HG03571 (cell line): Measurements from ENCODE around the gene KCNN1.
A peak's percentile ranks its signal among the peaks of the same experiment; 100 is the strongest.
"Not testable (repeated sequence)": the region's sequence is repeated elsewhere in the genome, so short reads cannot be mapped to it uniquely, and the experiment has no call there.

Source experiments
- ATAC-seq: cut with Tn5 transposase; IDR thresholded peaks from one replicate; pipeline ENCODE4 v1.9.1; 2021; ENCODE audit not compliant: unreplicated experiment

The KCNN1 gene

DNA sequence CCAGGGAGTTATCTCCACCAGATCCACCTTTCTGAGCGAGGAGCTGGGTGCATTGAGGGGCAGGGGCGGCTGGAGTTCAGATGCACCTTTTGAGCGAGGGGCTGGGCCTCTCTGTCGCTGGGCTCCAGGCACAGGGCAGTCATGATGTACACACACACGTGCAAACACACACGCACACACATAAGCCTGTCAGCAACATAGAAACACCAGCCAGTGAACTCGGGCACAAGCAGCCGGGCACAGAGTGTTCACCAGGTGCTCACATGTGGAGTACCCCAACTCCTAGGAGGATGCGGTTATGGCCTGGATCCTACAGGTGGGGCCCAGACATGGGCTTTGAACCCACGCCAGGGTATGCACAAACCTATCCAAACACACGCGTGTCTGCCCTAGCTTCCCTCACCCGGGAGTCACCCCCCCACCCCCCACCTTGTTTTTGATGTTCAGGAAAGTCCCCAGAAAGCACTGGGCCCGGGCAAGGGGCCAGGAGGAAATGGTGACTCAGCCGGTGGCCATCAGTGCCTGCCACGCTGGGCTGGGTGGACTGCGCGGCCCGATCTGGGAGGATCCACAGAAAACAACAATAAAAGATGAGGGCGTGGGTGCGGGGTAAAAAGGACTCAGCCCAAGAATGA is 54.3 kb downstream of the KCNN1 start:
- ATAC-seq, result no peak

GRCh38 chr19:18023622-18024251 is 56.8 kb downstream of the KCNN1 start:
- ATAC-seq, result no peak

DNA sequence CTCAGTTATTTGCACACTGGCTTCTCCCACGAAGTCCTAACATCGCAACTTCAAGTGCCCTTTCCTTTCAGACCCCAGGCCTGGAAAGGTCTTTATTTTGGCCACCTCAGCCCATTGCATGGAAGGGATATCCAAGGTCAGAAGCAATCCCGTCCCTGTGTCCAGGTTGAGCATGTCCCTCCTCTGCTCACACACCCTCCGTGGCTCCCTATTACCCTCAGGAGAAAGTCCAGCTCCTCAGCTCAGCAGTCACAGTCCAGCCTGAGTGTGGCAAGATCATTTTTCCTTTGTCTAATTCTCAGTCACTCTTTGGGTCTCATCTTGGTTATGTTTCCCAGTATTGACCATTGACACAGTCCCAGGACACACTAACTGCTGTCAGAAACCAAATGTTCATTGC is 60.2 kb downstream of the KCNN1 start:
- no peak for ATAC-seq

DNA sequence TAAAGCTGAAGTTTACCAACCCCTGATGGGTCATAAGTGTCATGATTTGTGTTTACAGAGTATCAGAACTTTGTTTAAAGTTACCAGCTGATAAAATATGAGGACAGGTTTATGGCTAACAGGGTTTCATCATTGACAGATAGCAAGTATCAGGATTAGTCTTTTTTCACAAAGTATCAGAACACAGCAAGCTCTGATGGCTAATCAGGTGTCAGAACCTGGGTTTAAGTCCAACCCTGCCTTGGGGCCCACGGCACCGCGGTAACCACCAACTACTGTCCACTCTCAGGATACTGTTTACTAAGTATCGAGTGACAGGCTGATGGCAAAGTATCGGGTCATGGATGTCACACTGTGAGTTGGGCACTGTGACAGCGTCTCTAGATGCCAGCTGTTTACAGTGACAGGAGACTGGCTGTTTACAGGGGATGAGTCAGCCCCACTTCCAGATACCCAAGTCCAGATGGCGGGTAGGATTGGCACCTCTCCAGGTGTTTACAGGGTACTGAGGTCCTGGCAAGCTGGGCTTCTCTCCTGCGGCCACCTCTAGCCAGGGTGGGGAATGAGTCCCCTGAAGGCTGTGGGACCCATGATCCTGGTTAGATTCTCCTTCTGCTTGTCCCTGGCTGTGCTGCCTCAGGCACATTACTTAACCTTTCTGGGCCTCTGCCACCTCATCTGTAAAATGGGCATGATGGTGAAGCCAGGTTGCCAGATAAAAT is 62.9 kb downstream of the KCNN1 start:
- ATAC-seq, result no peak

- not testable (repeated sequence) for ATAC-seq
These were observed 64.5 kb downstream of the KCNN1 start for GRCh38 chr19:18031401-18031800.

DNA sequence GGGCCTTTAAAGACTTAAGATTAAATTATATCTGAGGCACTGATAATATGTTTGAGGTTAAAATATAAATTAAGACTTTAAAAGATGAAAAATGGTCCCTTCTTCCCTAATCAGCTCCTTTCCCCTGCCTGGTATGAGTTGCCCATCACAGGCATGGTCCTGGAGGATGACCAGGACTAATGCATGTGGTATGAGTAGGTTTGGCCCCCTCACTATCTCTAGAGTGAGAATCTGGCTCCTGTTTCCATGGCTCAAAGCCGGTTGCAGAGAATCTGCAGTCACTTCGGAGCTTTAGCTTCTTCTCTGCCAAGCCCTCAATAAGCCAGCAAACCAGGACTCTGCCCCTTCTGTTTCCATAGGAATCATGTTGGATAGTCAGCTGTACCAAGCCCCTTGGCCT is 65.2 kb downstream of the KCNN1 start:
- ATAC-seq, result not testable (repeated sequence)

DNA sequence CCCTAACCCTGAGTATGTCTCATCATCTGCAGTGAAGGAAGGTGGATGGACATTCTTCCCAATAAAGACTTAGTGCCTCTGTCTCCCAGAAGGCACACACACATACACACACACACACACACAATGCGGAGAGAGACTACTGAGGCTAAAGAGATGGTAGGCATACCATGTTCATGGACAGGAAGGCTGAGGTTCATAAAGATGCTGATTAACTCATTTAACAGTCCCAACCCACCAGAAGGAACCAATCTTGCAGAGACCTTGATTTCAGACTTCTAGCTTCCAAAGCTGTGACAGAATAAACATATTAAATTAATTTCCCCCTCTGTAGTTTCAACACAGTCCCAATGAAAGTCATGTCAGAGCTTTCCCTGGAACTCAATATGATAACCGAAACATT is 74.1 kb downstream of the KCNN1 start:
- ATAC-seq, result no peak

GRCh38 chr19:18043676-18044075 is 76.8 kb downstream of the KCNN1 start:
- no peak for ATAC-seq

DNA sequence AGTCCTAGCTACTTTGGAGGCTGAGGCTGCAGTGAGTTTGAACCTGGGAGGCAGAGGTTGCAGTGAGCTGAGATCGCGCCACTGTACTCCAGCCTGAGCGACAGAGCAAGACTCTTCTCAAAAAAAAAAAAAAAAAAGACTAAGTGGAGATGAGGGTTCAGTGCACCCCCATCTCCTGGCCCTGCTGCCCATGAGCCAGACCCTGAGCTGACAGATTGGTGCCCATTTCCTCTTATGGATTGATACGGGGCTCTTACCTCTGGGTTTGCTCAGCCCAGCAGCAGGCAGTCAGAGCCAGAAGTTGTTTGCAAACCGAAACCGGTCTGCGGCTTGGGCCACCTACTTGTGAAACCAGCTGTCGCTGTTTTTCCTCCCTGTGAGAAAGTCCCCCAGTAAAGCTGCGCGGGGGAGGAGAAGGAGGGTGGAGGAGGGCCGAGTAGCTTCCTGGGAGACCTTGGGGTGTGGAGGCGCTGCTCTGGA is 78.0 kb downstream of the KCNN1 start:
- ATAC-seq, result peak; percentile 84

GRCh38 chr19:18045307-18046050 is 78.6 kb downstream of the KCNN1 start:
- ATAC-seq, result no peak

GRCh38 chr19:18046059-18046718 is 79.3 kb downstream of the KCNN1 start:
- no peak for ATAC-seq

DNA sequence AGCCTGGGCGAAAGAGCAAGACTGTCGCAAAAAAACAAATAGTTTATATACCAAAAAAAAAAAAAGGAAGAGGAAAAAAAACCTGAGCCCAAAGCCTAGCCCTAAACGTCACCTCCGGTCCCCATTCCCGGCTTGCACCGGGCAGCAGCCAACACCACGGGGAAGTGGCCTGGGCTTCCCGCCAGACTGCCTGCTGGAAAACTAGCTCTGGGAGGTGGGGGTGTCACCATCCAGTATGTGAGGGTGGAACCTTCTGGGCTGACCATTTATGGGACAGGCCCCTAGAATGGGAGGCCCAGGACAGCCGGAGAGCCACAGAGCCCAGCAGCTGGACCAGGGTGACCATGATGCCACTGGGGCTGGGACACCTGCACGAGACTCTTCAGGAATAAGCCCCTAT is 82.5 kb downstream of the KCNN1 start:
- ATAC-seq, result no peak
